Measurements from ENCODE around the gene TAMALIN. TPM values are rescaled to one million over a fixed set of nuclear protein-coding genes. Genes with fewer than 3 reads are reported as not detected.
A peak's percentile ranks its signal among the peaks of the same experiment; 100 is the strongest.

Gene TAMALIN
- total and polyA plus RNA-seq, 7 experiments from 2014 or later, result 1.1 to 501 (median 30.1) TPM

GRCh38 chr12:52062167-52063081 is 55.7 kb downstream of the TAMALIN start:
- Mint-ChIP-seq H3K36me3 (no peaks in the 10 kb centered on the region), H3K9me3 (no peaks in the 10 kb centered on the region), H3K27me3 (peaks cover 0 to 5% (median 0%) of the 10 kb centered on the region in 5 donors), H3K27ac (no peak overlapping the region), H3K4me1 (peaks cover 0 to 4% (median 0%) of the 10 kb centered on the region in 7 donors), H3K4me3 (no peak overlapping the region)
- Histone ChIP-seq H3K9me3 (ENCODE audit: control insufficient read depth in 2 of 3, low read length in 3 of 3) (no peaks in the 10 kb centered on the region), H3K27me3 (ENCODE audit: control insufficient read depth in 2 of 2, insufficient read depth in 2 of 2, low read length in 2 of 2) (no peaks in the 10 kb centered on the region), H3K4me1 (ENCODE audit: control insufficient read depth in 2 of 2, insufficient read depth in 2 of 2, low read length in 2 of 2) (no peaks in the 10 kb centered on the region), H3K27ac (ENCODE audit: low read depth, low read length) (no peak overlapping the region), H3K4me3 (ENCODE audit: low read length) (no peak overlapping the region), H3K36me3 (ENCODE audit: control insufficient read depth in 2 of 3, insufficient read depth in 3 of 3, low read length in 3 of 3) (peaks cover 0 to 8% (median 0%) of the 10 kb centered on the region in 3 experiments)
- ChIA-PET POLR2A (interaction anchor here (0.5 to 1.4 kb wide), 3 partner anchors 30 to 173 kb away, joined by 3 read pairs; no protein-coding TSS in a partner anchor), CTCF (interaction anchor here (1.1 to 2.6 kb wide), 2 partner anchors 33 to 36 kb away, joined by 3 to 19 read pairs; no protein-coding TSS in a partner anchor)
- ATAC-seq, result no peak
- no peak for DNase-seq
- intact Hi-C loops (cut with micrococcal nuclease), result no loop called here

DNA sequence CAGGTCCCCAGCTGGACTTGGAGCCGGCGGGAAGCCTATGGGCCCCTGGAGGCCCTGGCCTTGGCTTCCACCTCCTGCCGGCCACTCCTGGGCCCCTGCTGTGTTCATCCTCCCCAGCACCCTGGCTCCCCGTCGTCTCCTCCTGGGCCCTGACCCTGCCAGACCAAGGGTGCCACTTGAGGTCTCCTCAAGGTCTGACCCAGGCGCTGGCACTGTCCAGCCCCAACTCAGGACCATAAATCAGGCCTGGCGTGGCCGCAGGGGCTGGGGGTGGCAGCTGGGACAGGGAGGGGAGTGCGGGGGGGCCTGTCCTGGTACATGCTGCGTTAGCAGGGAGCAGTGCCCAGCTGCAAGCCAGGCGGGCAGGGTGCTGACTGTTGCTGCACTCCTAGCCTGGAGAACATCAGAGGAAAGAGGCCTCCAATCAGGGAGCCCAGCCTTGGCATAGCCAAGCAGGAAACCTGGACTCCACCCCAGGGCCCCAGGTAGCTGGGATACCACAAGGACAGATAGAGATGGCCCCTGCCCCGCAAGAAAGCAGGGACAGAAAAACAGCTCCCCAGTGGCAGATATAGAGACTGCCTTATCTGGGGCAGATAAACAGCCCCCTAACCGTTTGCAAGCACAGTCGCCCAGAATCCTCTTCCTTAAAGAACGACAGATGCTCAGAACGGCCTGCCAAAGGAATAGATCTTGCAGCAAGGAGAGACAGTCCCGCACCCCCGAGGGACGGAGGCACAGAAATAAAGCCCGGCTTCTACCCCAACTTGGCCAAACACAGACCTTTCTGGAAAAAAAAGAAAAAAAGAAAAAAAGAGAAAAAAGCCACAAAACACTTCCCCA is 56.6 kb downstream of the TAMALIN start:
- no peaks in the 10 kb centered on the region for H3K36me3 Mint-ChIP-seq
- no peaks in the 10 kb centered on the region for H3K9me3 Mint-ChIP-seq
- ATAC-seq (no peak), DNase-seq (no peak)
- no peak overlapping the region for H3K4me3 Mint-ChIP-seq
- Histone ChIP-seq H3K4me1 (ENCODE audit: control insufficient read depth in 2 of 2, insufficient read depth in 2 of 2, low read length in 2 of 2) (no peaks in the 10 kb centered on the region), H3K27me3 (ENCODE audit: control insufficient read depth in 2 of 2, insufficient read depth in 2 of 2, low read length in 2 of 2) (no peaks in the 10 kb centered on the region), H3K36me3 (ENCODE audit: control insufficient read depth in 2 of 3, insufficient read depth in 3 of 3, low read length in 3 of 3) (peaks cover 0 to 6% (median 0%) of the 10 kb centered on the region in 3 experiments), H3K27ac (ENCODE audit: low read depth, low read length) (no peak overlapping the region), H3K4me3 (ENCODE audit: low read length) (no peak overlapping the region), H3K9me3 (ENCODE audit: control insufficient read depth in 2 of 3, low read length in 3 of 3) (no peaks in the 10 kb centered on the region)
- POLR2A ChIA-PET, result interaction anchor here (0.6 kb wide), 1 partner anchor 692 kb away, joined by 3 read pairs; no protein-coding TSS in a partner anchor
- H3K4me1 Mint-ChIP-seq, result peaks cover 0 to 4% (median 0%) of the 10 kb centered on the region in 7 donors
- H3K27me3 Mint-ChIP-seq, result peaks cover 0 to 5% (median 0%) of the 10 kb centered on the region in 5 donors
- intact Hi-C loops (cut with micrococcal nuclease), result no loop called here
- CTCF ChIA-PET, result interaction anchor here (1.1 to 2.6 kb wide), 2 partner anchors 34 to 37 kb away, joined by 3 to 19 read pairs; no protein-coding TSS in a partner anchor
- H3K27ac Mint-ChIP-seq, result peak overlapping the region in 1 of 9 donors; percentile 27

DNA sequence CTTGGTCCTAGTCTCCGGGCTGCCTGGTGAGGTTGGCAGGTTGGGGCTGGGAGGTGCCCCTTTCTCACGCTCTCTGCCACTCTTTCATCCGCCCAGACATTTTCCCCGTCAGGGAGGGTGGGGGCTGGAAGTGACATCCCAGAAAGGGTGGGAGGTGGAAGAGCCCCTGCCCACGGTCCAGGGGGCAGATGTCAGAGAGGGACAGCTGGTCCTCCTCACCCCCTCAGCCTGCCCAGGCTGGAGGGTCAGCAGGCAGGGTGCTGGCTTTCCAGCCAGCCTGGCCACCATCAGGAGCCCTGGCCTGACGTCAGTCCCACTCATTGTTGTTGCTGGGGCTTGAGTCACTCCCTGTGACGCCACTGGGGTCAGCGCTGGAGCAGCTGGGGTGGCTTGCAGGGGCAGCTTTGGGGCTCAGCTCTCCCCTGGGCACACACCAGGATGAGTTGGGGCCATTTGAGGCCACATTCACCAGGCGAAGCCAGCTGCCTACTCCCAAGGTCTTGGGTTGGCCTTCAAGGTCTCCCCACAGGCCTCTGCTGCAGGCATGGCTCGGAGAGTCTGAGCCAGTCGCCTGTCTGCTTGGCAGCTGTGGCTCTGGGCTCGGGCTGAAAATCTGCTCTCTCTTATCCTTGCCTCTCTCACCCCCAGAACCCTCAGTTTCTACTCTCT is 57.4 kb downstream of the TAMALIN start:
- peaks cover 1 to 3% of the 10 kb centered on the region in 2 donors for H3K4me1 ChIP-seq (ENCODE audit: control insufficient read depth in 2 of 2, insufficient read depth in 2 of 2, low read length in 2 of 2)
- H3K4me1 Mint-ChIP-seq, result peaks cover 0 to 7% (median 3%) of the 10 kb centered on the region in 7 donors
- H3K36me3 ChIP-seq (ENCODE audit: control insufficient read depth in 2 of 3, insufficient read depth in 3 of 3, low read length in 3 of 3), result peaks cover 0 to under 1% (median 0%) of the 10 kb centered on the region in 3 experiments
- H3K27me3 ChIP-seq (ENCODE audit: control insufficient read depth in 2 of 2, insufficient read depth in 2 of 2, low read length in 2 of 2), result no peaks in the 10 kb centered on the region
- H3K36me3 Mint-ChIP-seq, result no peaks in the 10 kb centered on the region
- no peak overlapping the region for H3K27ac Mint-ChIP-seq
- no peaks in the 10 kb centered on the region for H3K9me3 Mint-ChIP-seq
- H3K27me3 Mint-ChIP-seq, result peaks cover 0 to 5% (median 0%) of the 10 kb centered on the region in 5 donors
- ATAC-seq (no peak), DNase-seq (no peak)
- H3K27ac ChIP-seq (ENCODE audit: low read depth, low read length), result no peak overlapping the region
- POLR2A ChIA-PET, result interaction anchor here (0.6 kb wide), 1 partner anchor 693 kb away, joined by 3 read pairs; no protein-coding TSS in a partner anchor
- H3K9me3 ChIP-seq (ENCODE audit: control insufficient read depth in 2 of 3, low read length in 3 of 3), result no peaks in the 10 kb centered on the region
- no peak overlapping the region for H3K4me3 Mint-ChIP-seq
- H3K4me3 ChIP-seq (ENCODE audit: low read length), result no peak overlapping the region
- CTCF ChIA-PET, result interaction anchor here (1.1 kb wide), 2 partner anchors 35 to 38 kb away, joined by 3 read pairs; no protein-coding TSS in a partner anchor
- intact Hi-C loops (cut with micrococcal nuclease), result no loop called here

Other genes with a start within 250 kb of the TAMALIN start
- 1 to 10 TPM in 4 of 5 experiments, under 1 TPM in 1; 0.22 to 2.1 (median 1.5) TPM for gene FIGNL2, start 158.2 kb upstream of the TAMALIN start, total RNA-seq
- gene FIGNL2, start 158.2 kb upstream of the TAMALIN start, polyA plus RNA-seq, result under 1 TPM in 1 of 2 donors, not detected in 1; 0.07 TPM
- gene ANKRD33, start 118.8 kb upstream of the TAMALIN start, total RNA-seq, result not detected
- gene ANKRD33, start 118.8 kb upstream of the TAMALIN start, polyA plus RNA-seq, result not detected
- gene ACVRL1, start 99.4 kb upstream of the TAMALIN start, total RNA-seq, result under 1 TPM in 2 of 5 experiments, not detected in 3; 0.64 to 0.70 TPM
- gene ACVRL1, start 99.4 kb upstream of the TAMALIN start, polyA plus RNA-seq, result not detected
- gene ACVR1B, start 55.2 kb upstream of the TAMALIN start, total RNA-seq, result 10 to 100 TPM in 4 of 5 experiments, 1 to 10 TPM in 1; 4.9 to 14.8 (median 14.2) TPM
- 1 to 10 TPM; 2.5 to 2.9 TPM for gene ACVR1B, start 55.2 kb upstream of the TAMALIN start, polyA plus RNA-seq
- 100 to 1,000 TPM in 2 of 5 experiments, 1 to 10 TPM in 1, under 1 TPM in 2; 0.89 to 279 (median 7.1) TPM for gene NR4A1, start 44.5 kb downstream of the TAMALIN start, total RNA-seq
- 1 to 10 TPM in 1 of 2 donors, under 1 TPM in 1; 0.28 to 1.1 TPM for gene NR4A1, start 44.5 kb downstream of the TAMALIN start, polyA plus RNA-seq
- gene ATG101, start 63.0 kb downstream of the TAMALIN start, total RNA-seq, result 10 to 100 TPM; 20.7 to 39.7 (median 34.3) TPM
- gene ATG101, start 63.0 kb downstream of the TAMALIN start, polyA plus RNA-seq, result 10 to 100 TPM; 20.9 to 30.9 TPM
- under 1 TPM in 2 of 5 experiments, not detected in 3; 0.24 to 0.27 TPM for gene SMIM41, start 72.8 kb downstream of the TAMALIN start, total RNA-seq
- gene SMIM41, start 72.8 kb downstream of the TAMALIN start, polyA plus RNA-seq, result not detected
- under 1 TPM in 1 of 5 experiments, not detected in 4; 0.12 TPM for gene KRT80, start 185.1 kb downstream of the TAMALIN start, total RNA-seq
- gene KRT80, start 185.1 kb downstream of the TAMALIN start, polyA plus RNA-seq, result not detected
- 10 to 100 TPM in 1 of 5 experiments, not detected in 4; 36.1 TPM for gene KRT7, start 226.3 kb downstream of the TAMALIN start, total RNA-seq
- gene KRT7, start 226.3 kb downstream of the TAMALIN start, polyA plus RNA-seq, result not detected

All from naive thymus-derived CD4-positive, alpha-beta T cell (primary cell).